Activated CD4-positive, alpha-beta T cell treated with anti-CD3 and anti-CD28 coated beads, Interleukin-2, amount 50 U/mL, for 24 hours (primary cell): Measurements from ENCODE around the gene OPN4.

Source experiments
- DNase-seq, 2 donors: peaks; one replicate each; pipeline ENCODE4 v3.0.0-alpha.2; 2020; ENCODE audit warnings: low read depth in 1 of 2, low spot score in 1 of 2

OPN4 gene

DNA sequence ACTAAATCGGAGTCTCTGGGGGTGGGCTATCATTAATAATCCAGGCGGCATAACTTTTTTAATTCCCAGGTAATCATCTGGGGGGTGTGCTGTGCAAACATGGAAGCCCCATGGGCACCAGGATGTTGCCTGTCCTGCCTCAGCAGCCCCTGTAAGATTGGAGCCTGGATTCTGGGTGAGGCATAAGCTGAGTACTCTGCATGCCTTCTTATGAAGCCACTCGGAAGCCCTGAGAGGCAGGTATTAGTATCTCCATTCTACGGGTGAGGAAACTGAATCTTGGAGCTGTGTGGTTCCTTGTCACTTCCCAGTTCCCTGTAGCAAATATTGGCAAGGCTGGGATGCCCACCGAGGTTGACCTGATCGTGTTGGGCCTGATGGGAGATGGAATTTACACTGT lies 7.4 kb upstream of the OPN4 start:
- DNase-seq: no peak

DNA sequence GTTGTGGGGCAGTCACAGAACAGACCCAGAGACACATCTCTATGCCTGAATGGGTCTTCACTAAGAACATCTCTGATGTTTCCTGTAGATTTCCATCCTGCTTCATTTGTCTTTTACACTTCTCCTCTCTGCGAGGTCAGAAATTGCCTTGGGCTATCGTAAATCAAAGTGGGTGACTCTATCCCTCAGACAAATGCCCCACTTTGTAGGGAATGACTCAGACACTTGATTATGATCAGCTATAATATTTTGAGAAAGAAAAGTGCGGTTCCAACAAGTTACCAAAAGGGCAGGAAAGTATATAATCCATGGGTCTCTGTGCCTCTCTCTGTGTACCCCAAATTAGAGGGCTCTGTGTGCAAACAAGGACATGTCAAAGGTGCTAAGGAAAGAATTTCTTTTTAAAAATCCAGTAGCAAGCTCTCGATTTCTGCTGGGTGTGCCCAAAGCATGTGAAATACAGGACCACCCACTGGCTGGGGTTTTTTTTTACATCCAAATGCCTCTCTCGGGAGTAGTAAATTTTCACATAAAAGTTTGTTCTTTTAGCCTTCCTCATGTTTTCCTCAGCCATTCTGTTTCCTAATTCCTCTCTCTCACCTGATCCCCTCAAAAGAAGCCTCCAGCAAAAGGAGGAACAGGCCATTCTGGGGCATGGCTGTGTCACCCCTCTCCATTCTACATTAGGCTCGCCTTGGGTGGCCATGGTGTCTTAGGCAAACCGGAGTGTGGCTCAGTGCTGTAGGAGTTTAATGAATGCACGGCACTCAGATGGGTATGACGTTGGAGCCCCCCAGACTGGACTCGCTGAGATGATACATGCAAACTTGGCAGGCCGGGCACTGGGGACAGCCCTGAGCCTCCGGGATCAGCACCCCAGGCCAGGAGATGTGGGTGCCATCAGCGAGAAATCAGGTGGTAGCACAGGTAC lies 6.3 kb upstream of the OPN4 start:
- DNase-seq: no peak

DNA sequence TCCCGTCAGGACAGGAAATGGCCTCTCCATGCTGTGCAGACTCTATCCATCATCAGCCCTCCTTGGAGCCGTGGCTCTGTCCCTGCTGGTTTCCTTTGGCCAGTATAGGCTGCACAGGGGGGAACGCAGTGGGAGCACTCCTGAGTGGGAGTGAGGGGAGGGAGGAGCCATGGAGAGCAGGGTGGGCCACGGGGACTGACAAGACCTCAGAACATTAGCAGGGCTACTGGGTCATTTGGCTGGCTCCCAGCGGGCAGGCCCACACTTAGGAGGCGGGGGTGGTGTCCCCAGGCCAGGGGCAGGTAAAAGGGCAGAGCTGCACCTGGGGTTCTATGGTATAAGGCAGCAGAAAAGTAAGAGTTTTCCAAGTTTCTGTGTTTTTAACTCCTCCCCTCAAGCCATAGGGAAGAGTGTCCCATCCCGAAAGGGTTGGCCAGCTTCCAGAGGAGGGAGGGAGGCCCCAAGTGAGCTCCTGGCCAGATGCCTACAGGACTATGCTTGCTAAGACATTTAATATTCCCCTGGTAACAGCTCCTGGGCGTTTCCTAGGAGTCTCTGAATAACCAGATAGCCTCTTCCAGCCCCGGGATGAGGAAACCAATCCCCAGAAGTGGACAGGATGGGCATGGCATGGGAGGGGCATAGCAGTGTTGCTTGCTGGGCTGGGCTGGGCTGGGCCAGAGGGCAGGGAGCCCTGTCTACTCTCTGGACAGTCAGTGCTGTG lies 5.5 kb upstream of the OPN4 start:
- no peak for DNase-seq

- DNase-seq: no peak
Observed at GRCh38 chr10:86649471-86650150, 4.7 kb upstream of the OPN4 start.

DNA sequence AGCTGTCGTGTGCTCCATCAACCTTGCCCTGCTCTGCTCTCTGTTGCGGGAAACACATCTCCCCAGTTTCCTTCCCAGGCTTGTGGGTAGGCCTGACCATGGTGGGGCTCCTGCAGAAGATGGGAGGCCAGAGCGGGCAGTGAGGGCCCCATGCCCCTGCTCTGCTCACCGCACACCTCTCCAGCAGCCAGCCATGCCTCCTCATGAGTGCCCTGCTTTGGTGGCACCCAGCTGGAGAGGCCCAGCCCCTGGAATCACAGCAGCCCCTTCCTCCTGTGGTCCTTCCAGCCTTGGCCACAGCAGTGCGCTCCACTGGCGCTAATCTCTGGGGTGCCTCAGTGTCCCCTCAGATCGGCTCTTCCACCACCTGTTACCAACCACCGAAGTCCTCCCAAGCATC lies 4.2 kb upstream of the OPN4 start:
- DNase-seq: no peak

- DNase-seq: no peak
Observed at GRCh38 chr10:86651021-86651471, 3.3 kb upstream of the OPN4 start.

DNA sequence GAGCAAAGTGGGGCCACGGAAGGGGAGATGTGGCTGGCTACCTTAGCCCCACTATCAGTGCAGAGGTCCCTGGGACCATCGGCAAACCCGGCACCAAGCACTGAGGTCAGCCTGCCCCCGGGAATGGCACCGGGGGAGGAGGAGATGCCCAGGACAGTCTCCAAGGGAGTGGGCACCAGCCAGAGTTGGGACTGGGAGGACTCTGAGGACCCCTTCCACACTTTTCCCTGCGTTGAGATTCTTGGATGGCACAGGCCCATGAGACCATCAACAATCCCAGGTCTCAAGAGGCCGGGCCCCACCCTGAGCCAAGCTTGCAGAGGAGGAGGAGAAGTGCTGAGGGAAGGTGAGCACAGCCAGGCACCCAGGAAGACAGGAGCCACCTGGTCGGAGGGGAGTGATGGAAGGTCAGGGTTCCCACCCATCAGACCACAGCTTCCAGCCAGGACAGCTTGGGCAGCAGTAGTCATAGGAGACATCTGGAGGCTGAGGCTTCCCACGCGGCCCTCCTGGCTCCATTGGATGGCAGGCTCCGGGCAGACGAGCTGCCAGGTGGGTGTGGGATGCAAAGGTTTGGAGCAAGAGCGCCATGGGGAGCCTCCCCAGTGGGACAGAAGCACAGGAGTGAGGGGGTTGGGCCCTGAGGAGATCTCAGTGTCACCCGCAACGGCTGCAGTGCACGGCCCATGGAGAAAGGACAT lies 2.6 kb upstream of the OPN4 start:
- no peak for DNase-seq

DNA sequence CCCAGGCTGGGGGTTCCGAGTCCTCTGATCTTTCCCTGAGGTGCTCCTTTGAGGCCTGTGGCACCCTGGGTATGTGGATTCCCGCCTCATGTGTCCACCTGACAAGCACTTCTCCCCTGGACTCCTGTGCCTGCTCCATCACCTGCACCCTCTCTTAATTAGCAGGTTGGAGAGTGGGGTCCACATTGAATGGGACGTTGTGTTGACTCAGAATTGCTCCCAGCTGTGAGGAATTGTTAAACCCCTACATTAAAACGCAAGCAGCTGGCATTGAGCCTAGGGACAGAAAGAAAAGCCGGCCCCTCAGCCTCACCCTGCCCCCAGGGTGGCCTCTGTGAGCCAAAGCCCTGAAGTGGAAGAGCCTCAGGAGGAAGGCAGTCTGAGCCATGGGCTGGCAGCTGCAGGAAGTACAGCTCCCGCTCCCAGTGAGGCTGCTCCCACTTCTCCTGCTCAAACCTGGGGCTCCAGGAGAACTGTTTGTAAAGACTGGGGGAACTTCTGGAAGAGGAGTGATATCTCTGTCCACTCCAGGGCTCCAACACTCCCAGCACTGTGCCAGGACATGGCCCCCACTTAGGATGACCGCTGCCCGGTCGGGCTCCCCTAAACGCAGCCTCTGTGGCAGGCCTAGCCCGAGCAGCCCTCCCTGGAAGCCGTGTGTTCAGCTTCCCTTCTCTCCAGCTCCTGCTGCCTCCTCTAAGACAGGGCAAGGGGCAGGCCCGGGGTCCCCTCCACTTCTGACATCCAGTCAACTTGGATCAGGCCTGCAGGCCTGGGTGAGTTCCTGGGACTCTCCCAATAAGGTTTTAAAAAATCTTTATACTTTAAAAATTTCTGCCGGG lies 1.8 kb upstream of the OPN4 start:
- no peak for DNase-seq

DNA sequence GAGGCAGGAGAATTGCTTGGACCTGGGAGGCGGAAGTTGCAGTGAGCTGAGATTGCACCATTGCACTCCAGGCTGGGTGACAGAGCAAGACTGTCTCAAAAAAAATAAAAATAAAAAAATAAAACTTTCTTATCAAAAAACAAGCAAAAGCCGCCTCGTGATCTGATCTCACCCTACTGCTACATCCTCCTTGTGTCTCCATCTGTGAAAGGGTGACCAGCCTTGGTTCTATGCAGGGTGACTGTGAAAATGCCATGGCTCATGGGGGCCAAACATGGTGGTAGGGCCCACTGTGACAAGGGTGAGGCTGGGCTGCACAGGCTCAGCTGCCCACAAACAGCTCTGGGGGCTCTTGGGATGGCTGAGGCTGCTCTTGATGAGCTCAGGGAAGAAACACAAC lies 968 bp upstream of the OPN4 start:
- DNase-seq: no peak

DNA sequence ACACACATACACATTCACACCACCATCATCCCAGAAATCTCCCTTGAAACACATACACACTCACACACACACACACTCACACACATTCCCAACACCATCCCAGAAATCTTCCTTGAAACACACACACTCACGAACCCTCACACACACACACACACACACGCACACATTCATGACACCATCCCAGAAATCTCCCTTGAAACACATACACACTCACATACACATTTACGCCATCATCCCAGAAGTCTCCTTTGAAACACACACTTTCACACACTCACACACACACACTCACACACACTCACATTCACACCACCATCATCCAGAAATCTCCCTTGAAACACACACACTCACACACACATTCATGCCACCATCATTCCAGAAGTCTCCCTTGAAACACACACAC lies 360 bp upstream of the OPN4 start:
- DNase-seq: no peak

DNA sequence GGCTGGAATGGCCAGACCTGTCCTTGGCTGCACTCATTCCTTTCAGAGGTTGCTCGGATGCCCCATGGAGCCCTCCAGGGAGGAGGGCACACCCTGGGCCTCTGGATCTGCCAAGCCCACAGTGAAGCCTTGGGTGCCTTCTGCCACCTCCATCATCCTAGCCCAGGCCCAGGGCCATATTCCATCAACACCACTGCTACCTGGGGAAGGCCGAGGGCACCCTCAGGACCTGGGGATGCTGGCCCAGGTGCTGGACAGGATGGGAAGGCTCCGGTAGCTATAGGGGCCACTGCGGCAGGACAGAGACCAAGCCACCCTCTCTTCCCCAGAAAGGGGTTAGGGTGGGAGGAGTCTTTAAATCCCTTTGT lies 810 bp downstream of the OPN4 start:
- DNase-seq: no peak

GRCh38 chr10:86655596-86655995 lies 1.2 kb downstream of the OPN4 start:
- DNase-seq: no peak

- no peak for DNase-seq
Observed at GRCh38 chr10:86657011-86657395, 2.7 kb downstream of the OPN4 start.

GRCh38 chr10:86657396-86658011 lies 3.2 kb downstream of the OPN4 start:
- no peak for DNase-seq

- DNase-seq: no peak
Observed at GRCh38 chr10:86658261-86658741, 4.0 kb downstream of the OPN4 start.

DNA sequence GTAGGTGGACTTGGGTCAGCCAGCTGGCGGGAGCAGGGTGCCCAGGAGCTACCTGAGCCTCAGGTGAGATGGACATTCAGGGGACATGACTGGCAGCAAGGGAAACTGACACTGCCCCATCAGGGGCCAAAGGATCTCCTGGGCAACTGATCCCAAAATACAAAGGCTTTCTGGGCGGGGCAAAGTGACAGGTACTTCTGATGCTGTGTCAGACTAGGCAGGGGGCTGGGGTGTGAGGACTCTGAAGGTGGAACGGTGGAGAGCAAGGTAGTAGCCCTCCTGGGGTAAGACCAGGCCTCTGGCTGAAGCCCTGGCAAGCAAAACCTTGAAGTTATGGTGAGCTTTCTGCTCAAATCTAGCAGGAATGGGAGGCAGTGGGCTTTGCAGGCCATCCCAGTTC lies 4.4 kb downstream of the OPN4 start:
- DNase-seq: no peak

- no peak for DNase-seq
Observed at GRCh38 chr10:86659161-86659691, 4.9 kb downstream of the OPN4 start.

- DNase-seq: no peak
Observed at GRCh38 chr10:86659721-86660453, 5.5 kb downstream of the OPN4 start.
